GF-D8 (cell line): Measurements from ENCODE around the gene GJC2.
A peak's percentile ranks its signal among the peaks of the same experiment; 100 is the strongest.

Experiments used
- DNase-seq: peaks from one replicate; lab custom pipeline; 2025; lab: John Stamatoyannopoulos, UW

GJC2 gene

DNA sequence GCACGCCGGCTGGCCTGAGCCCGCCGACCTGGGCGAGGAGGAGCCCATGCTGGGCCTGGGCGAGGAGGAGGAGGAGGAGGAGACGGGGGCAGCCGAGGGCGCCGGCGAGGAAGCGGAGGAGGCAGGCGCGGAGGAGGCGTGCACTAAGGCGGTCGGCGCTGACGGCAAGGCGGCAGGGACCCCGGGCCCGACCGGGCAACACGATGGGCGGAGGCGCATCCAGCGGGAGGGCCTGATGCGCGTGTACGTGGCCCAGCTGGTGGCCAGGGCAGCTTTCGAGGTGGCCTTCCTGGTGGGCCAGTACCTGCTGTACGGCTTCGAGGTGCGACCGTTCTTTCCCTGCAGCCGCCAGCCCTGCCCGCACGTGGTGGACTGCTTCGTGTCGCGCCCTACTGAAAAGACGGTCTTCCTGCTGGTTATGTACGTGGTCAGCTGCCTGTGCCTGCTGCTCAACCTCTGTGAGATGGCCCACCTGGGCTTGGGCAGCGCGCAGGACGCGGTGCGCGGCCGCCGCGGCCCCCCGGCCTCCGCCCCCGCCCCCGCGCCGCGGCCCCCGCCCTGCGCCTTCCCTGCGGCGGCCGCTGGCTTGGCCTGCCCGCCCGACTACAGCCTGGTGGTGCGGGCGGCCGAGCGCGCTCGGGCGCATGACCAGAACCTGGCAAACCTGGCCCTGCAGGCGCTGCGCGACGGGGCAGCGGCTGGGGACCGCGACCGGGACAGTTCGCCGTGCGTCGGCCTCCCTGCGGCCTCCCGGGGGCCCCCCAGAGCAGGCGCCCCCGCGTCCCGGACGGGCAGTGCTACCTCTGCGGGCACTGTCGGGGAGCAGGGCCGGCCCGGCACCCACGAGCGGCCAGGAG, 8.6 kb downstream of the GJC2 start:
- DNase-seq: no peak

DNA sequence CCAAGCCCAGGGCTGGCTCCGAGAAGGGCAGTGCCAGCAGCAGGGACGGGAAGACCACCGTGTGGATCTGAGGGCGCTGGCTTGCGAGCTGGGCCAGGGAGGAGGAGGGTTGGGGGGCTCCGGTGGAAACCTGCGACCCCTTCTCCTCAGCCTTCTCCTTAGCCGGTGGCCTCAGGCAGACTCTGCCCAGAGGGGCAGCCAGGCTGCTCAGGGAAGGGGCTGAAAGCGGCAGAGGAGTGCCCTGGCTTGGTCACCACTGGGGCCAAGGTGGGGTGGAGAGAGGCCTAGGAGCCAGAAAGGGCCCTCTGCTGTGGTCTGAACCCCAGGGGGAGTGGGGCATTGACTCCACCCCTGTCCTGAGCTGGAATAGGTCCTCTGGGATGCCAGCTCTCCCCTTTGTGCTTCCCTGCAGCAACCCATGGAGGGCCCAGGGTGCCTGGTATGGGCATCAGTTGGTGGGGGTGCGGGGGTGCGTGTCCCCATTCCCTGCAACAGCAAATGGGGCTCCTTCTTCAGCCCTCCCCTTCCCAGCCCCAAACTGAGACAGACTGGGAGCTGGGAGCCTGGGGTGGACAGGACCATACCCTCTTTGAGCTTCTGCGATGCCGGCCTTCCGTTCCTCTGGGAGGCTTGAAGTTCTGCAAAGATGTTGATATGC, 9.4 kb downstream of the GJC2 start:
- DNase-seq: no peak

DNA sequence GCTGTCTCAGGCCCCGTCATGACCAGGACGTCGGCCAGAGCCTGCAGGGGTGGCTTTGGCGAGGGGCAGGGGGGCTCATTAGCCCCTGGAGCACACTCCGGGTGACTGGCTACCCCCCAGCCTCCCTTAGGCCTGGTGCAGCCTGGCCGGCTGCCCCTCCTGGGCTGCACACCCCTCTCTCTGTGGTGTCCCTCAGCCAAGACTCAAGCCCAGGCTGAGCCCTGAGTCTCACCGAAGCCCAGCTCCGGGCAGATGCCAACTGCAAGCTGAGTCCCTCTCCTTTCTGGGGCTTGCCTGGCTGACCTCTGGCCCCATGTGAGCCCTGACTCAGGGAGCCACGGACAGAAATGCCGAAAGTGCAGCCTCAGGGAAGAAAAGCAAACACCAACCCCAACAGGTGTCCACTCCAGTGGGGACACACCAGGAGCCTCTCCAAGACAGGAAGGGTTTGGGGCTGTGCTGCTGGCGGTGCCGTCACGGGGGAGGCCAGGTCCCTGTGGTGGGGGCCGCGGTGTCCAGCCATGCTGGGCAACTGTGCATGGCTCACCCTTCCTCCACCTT, 10.6 kb downstream of the GJC2 start:
- DNase-seq: no peak

DNA sequence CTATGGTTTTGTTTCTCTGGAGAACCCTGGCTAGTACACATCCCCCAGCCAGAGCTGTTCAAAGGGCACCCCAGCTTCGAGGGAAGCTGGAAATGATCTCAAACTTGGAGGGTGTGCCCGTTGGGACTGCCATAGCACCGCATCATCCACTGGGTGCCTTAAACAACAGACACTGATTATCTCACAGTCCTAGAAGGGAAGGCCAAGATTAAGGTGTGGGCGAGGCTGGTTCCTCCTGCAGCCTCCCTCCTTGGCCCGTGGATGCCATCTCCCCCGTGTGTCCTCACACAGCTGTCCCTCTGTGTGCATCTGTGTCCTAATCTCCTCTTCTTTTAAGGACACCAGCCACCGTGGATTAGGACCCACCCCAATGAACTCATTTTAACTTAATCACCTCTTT, 11.6 kb downstream of the GJC2 start:
- DNase-seq: no peak

DNA sequence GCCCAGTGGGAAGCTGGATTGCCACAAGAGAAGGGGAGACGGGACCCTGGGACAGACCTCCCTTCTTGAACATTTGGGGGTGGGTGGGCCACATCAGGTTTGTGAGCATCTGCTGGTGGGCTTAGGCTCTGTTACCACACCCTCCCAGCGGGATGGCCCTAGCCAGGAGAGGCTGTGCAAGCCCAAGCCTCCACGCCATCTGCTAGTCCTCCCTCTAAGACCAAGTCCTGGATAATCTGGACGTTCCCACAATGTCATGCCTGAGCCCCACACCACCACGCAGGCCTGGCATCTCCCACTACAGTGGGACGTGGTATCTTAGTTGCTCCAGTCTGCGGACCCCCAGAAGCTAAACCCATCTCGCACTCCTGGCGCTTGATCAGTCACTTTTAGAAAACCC, 12.1 kb downstream of the GJC2 start:
- DNase-seq: no peak

DNA sequence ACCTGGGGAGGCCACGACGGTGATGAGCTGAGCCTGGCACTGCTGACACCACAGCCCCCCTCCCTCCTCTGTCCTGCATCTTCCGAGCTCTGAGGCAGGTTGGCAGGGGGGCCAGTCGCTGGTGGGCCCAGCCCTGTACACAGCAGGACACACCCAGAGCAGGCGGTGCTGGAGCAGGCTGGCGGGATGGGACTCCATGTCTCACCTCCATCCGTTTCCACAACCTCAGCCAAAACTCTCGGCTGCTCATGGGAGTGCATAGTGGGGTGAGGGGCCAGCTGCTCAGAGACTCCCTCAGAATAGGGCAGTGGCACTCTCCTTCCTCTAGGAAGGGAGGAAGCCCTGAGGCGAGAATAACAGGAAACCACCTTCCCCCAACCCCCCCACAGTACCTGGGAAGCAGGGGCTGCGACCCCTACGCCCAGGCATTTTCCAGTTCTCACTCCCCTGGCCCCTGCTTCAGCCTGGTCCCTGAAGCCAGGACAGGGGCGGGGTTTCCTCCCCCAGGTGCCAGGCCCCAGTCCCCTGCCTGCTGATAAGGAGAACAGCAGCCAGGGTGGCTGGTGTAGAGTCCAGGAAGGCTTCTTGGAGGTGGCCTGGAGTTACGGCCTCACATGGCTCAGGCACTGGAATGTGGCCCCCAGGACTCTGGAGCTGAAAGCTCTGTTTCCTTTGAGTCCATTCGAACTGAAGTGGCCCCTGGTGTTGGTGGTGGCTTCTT, 12.7 kb downstream of the GJC2 start:
- no peak for DNase-seq

DNA sequence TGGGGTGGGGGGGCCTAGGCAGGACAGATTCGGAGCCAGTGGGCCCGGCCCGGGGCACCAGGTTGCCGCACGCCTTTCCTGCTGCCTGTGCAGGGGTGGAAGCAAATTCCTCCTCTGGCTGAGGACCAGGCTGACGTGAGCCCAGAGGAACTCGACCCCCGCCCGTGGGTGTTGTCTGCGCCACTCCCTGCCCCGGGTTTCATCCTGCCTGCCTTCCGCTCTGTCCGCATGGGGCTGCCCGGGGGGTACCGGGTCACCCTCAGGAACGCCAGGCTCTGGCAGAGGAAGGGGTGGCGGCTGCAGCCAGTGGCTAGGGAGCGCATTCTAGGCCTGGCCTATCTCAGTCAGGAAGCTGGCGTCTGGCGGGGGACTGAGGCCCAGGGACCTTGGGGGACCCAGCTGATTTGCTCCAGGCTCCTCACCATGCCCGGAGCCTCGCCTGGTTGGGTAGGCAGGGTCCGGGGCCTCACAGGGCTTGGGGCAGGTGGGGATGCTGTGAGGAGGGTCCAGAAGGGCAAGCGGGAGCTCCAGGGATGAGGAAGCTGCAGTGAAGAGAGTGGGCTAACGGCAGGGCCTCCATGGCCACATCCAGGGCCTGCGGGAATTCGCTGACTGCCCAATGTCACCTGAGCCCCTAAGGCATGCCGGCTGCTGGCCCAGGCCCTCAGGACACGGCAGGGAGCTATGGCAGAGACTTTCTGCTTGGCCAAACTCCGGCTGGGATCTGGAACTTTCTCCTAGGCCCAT, 13.4 kb downstream of the GJC2 start:
- no peak for DNase-seq

DNA sequence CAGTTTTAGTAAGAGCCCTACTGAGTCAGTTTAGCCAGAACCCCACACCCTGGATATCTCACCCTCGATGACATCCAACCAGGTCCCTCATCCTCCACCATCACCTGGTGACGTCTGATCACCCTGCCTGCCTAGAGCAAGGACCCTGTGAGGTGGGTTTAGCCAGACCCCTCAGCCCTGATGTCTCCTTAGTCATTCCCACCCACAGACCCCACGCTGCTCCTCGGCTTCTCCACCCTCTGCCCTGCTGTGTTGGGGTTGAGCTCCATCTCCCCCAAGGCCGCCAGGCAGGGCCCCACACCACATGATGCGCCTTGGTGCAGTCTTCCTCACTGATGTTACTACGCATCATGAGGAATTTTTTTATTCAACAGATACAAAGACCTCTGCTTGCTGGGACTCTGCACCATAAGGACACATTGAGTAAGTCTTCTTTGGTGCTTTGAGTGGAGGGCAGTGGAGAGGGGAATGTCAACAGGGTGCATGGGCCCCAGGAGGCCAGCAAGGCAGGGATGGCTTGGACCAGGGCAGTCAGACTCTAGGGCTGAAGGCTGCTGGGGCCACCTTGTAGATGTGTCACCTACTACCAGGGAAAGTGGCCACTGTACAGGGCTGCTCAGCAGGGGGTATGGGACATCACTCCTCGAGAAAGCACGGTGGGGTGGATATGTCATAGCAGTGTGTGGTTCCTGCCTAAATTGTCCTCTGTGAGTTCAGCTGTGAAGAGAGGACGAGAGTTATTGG, 14.2 kb downstream of the GJC2 start:
- no peak for DNase-seq

DNA sequence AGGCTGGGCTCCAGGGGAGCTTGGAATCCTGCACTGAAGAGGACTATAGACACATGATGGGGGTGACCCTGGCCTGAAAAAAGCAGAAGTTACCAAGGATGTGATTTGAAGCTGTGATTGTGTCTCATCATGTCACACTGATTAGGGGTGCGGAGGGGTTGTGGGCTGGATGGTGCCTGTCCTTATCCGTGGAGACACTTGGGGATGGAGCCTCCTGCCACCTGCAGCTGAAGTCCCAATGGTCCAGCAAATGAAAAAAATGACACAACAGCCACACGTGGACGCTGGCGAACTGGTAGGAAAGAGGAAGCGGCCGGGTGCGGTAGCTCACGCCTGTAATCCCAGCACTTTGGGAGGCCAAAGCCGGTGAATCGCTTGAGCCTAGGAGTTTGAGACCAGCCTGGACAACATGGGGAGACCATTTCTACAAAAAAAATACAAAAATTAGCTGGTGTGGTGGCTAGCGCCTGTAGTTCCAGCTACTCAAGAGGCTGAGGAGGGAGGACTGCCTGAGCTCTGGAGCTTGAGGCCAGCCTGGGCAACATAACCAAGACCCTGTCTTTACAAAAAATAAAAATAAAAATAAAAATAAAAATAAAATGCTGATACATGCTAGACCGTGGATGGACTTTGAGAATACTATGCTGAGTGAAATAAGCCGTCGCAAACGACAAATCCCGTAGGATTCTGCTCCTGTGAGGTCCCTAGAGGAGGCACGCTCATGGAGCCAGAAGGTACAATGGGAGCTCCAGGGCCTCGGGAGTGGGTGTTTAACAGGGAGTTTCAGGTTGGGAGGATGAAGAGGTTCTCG, 15.0 kb downstream of the GJC2 start:
- peak; percentile 27 for DNase-seq

DNA sequence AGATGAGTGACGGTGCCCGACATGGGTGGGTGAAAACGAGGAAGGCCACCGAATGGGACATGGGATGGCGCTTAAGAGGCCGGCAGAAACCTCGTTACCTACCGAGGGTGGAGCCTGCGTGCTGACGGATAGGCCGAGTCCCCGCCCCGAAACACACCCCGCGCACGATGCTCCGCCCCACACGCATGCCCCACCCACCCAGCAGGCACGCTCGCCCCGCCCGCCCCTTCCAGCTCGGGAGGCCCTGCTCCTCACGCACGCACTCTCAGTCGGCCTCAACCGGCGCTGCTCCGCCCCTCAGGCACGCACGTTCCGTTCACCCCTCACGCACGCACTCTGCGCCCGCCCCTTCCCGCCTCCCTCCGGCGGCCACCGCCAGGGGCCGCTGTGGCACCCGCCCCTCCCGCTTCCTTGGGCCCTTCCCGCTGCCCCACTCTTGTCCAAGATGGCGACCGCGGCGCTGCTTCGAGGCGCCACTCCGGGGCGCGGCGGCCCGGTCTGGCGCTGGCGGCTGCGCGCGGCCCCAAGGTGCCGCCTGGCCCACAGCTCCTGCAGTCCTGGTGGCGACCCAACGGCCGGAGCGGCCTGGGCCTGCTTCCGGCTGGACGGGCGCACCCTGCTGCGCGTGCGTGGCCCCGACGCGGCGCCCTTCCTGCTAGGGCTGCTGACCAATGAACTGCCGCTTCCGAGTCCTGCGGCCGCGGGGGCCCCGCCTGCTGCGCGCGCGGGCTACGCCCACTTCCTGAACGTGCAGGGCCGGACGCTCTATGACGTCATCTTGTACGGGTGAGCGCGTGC, 15.8 kb downstream of the GJC2 start, which contains the start of gene IBA57:
Gene IBA57, plus strand, starts transcription at position 433 of the 798 bp plus-strand sequence. Its CDS starts 13 bp downstream, at position 446.
- DNase-seq: peak; percentile 93

DNA sequence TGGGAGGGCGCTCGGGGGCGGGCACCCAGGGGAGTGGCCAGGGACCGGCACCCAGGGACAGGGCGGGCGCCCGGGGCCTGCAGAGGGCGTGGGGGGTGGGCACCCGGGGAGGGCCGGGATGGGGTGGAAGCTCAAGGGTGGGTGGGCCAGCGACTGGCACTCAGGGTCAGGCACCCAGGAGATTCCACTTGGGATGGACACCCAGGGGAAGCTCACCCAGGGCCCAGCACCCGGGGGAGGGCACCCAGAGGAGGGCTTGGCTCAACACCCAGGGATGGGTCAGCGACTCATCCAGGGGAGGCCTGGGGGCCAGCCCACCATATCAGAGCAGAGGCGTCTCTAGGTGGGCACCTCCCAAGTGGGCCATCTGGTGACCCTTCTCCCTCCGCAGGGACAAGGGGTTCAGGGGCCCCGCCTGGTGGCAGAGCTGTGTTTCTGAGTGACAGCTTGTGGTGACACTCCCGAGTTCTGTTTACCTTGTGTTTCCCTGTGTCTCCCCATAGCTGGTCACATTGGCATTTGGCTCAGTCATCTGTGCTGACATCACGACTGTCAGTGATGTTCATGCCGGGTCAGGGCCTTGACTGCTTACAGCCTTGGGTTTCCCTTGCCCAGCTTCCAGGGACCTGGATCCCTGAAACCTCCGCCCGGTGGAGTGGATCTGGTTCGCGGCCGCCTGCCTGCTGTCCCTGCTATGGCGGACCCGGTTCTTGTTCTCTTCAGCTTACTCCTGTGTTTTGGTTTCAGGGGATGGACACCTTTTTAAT, 16.6 kb downstream of the GJC2 start:
- DNase-seq: peak; percentile 25

DNA sequence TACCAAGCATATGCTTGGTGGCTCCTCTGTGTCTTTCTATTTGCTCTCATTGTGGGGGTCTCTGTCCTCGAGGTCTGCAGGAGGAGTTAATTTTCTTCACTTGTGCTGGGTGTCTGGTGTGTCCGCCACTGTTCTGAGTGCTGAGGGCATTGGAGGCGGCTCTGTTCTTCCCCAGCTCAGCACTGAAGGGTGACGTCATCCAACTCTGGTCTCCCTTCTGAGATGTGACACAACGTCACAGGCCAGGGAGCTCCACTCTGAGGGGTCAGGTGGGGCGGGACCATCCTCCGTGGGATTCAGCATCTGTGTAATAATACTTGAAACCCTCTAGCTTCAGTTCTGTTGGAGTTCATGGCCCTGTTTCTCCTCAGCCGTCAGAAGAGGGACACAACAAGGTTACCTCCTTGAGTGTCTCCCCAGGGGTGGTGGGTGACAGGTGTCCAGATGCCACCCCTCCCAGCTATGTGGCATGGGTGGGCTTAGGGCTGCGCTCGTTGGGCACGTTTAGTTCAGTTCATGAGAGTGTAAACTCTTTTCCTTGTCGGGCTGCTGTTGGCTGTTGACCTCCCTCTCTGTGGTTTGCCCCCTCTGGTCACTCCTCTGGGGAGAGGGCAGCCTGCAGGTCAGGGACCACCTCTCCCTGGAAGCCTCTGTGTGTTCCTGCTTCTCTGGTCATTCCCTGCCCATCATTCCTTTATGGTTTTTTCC, 19.0 kb downstream of the GJC2 start:
- DNase-seq: no peak

DNA sequence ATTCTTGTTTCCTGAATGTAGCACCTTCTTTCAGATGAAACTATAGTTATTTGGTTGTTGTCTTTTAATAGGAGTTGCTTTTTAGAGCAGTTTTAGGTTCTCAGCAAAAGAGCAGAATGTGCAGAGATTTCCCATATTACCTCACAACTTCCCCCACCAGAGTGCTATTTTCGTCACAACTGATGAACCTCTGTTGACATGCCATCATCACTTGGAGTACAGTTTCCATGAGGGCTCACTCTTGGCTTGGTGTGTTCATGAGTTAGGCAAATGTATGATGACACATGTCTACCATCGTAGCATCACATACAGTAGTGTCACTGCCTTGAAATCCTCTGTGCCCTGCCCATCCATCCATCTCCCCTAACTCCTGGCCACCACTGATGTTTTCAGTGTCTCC, 19.6 kb downstream of the GJC2 start:
- no peak for DNase-seq

DNA sequence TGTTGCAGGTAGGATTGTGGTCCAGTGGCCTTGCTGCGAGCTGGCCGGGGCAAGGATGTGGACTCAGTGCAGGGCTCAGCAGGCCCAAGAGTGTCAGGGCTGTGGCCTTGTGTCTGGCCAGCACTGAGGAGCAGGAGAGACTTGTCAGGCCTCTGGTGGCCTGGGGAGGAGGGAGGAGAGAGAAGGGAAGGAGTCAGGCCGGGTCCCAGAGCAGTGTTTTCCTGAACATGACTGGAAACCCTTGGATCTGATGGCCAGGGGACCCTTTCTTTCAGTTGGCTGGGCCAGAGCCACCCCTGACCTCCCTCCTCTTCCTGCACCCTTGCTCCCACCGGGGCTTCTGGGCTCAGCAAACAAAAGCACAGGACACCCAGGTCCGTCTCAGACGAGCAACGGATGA, 20.9 kb downstream of the GJC2 start:
- DNase-seq: no peak

DNA sequence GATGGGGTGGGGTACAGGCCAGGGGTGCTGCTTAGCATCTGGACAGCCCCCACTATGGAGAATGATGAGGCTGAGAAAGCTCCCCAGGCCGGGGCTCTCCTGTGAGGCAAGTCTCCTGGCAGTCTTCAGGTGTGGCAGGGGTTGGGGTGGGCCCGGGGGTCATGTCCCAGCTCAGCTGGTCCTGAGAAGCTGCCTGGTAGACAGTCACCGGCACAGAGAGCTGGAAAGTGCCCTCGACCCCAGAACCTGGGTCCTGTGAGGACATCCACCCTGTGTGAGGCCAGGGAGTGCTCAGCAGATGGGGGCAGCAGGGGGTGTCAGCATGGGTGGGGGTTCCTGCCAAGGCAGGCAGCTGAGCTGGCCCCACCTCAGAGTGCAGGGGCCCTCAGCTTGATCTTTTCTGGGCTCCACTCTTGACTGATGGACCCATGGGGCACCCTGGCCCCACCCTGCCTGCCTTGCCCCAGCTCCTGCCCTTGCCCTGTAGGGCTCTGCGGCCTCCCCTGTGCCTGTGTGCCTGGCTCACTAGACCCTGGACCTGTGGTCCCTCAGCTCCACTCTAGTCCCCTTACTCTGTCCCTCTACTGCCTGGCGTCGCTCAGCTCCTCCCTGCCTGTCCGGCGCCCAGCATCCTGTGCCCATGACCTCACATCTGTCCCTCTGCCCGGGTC, 21.6 kb downstream of the GJC2 start:
- no peak for DNase-seq

DNA sequence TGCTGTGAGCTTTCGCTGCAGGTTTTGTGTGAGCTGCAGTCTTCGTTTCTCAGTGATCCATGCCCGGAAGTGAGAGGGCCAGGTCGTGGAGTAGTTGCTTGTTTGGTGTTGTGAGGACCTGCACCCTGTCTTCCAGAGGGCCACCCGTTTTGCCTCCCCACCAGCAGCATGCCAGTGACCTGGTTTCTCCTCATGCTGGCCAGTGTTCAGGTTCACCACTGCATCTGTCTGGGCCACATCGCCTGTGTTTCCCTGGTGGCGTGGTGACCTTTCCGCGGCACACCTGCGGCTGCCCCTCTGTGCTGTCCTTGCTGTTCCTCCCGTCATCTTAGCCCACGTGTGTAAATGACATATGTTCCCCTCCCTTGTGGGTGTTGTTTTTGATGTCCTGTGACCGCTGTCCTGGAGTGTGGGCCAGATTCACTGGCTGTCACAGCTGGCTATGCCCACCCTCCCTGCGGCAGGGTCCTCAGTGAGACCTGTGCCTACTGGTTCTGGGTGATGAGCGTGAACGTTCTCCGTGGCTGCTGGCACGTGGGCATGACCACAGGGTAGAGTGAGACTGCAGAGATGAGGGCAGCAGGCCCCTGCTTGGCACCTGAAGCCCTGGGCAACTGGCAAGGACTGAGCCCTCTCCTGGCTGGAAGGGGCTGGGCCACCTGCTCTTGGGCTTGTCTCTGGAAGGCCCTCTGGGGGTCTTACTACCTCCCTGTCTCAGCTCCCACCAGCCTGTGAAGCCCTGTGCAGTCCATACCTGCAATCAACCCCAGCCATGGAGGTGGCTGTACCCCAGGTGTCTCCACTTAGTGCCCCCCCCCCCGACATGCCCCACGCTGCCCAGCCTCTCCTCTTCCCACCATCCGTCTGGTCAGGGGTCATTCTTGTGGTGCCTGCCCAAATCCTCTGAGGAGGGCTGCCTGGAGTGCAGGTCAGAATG, 23.1 kb downstream of the GJC2 start:
- no peak for DNase-seq
